Left ventricle myocardium inferior (tissue), 1 donor: ENCODE data around the gene CBLC. TPM values are rescaled to one million over a fixed set of nuclear protein-coding genes. Genes with fewer than 3 reads are reported as not detected.

ENCODE experiments used
- DNase-seq: peaks from one replicate; pipeline ENCODE4 v3.0.0-alpha.2; 2020
- H3K27ac ChIP-seq: fragments of 200-600 bp; replicated peaks from 2 replicates; pipeline ENCODE4 v1.8.0; 2021
- H3K27me3 ChIP-seq: fragments of 200-600 bp; 2 replicates; pipeline ENCODE4 v1.8.0; 2021; ENCODE audit warnings: low read depth
- H3K36me3 ChIP-seq: fragments of 200-600 bp; 2 replicates; pipeline ENCODE4 v1.8.0; 2021
- H3K4me1 ChIP-seq: fragments of 200-600 bp; 2 replicates; pipeline ENCODE4 v1.8.0; 2021
- H3K4me3 ChIP-seq: fragments of 200-600 bp; 2 replicates; pipeline ENCODE4 v1.8.0; 2021; ENCODE audit warnings: mild to moderate bottlenecking, moderate library complexity
- H3K9me3 ChIP-seq: fragments of 200-600 bp; replicated peaks from 2 replicates; pipeline ENCODE4 v1.8.0; 2021
- CTCF ChIP-seq: fragments of 200-600 bp; IDR thresholded peaks from 2 replicates; pipeline ENCODE4 v1.8.0; 2021; ENCODE audit warnings: antibody characterized with exemption, mild to moderate bottlenecking, borderline replicate concordance
- intact Hi-C: fragments of 100-400 bp; cut with micrococcal nuclease; formaldehyde crosslinking; loops from one replicate; pipeline ENCODE4 v1.11.0; 2022
- microRNA-seq: library from miRNA; unstranded; fragments of <30 nt; microRNA quantifications from one replicate; pipeline ENCODE4 v1.2.0, GENCODE V29; 2020
- total RNA-seq: library from RNA; stranded (reverse); fragmentation: NEBNext Ultra II Directional; extraction: Animal tissue kit (Norgen Biotek cat#: 25700); gene quantifications from one replicate; pipeline ENCODE4 v1.2.1, GENCODE V29; 2021
- donor health status: DM: no; HTN: yes; CAD: no; lungs with severe emphysema.

The CBLC gene
- total RNA-seq, 1 donor from 2014 or later = not detected

- H3K9me3 ChIP-seq = no peaks in the 10 kb centered on the region
- no peak for TF ChIP-seq CTCF
- H3K4me1 ChIP-seq = peaks cover 76% of the 10 kb centered on the region
- DNase-seq = no peak
- intact Hi-C loops = loop anchor here (10.0 kb wide), 1 partner anchor 53 kb away; no protein-coding TSS in a partner anchor
- peak overlapping the region; percentile 96 for H3K27ac ChIP-seq
- no peaks in the 10 kb centered on the region for H3K36me3 ChIP-seq
- H3K4me3 ChIP-seq = peak overlapping the region; percentile 100
- H3K27me3 ChIP-seq = no peaks in the 10 kb centered on the region
Observed at GRCh38 chr19:44848036-44848811, 70.5 kb downstream of the CBLC start.

GRCh38 chr19:44848812-44849447 lies 71.2 kb downstream of the CBLC start:
- Histone ChIP-seq H3K27me3 (no peaks in the 10 kb centered on the region), H3K9me3 (no peaks in the 10 kb centered on the region), H3K4me3 (peak overlapping the region; percentile 100), H3K4me1 (peaks cover 76% of the 10 kb centered on the region), H3K27ac (peak overlapping the region; percentile 96), H3K36me3 (no peaks in the 10 kb centered on the region)
- intact Hi-C loops = loop anchor here (10.0 kb wide), 1 partner anchor 54 kb away; no protein-coding TSS in a partner anchor
- no peak for TF ChIP-seq CTCF
- DNase-seq = no peak

Small RNA genes within 50 kb of the gene (microRNA-seq; reads per million reads assigned to microRNA genes)
- gene MIR8085 = not detected

Other genes with a start within 250 kb of the CBLC start
- gene CEACAM20, start 248.2 kb upstream of the CBLC start, total RNA-seq = not detected
- gene IGSF23, start 164.3 kb upstream of the CBLC start, total RNA-seq = not detected
- 33.5 TPM for gene PVR, start 134.0 kb upstream of the CBLC start, total RNA-seq
- gene CEACAM19, start 106.4 kb upstream of the CBLC start, total RNA-seq = 2.2 TPM
- not detected for gene CEACAM16, start 78.7 kb upstream of the CBLC start, total RNA-seq
- gene BCL3, start 29.2 kb upstream of the CBLC start, total RNA-seq = 15.0 TPM
- gene BCAM, start 31.2 kb downstream of the CBLC start, total RNA-seq = 91.9 TPM
- gene NECTIN2, start 68.4 kb downstream of the CBLC start, total RNA-seq = 40.7 TPM
- gene TOMM40, start 113.4 kb downstream of the CBLC start, total RNA-seq = 47.3 TPM
- gene APOE, start 127.9 kb downstream of the CBLC start, total RNA-seq = 24.1 TPM
- gene APOC1, start 136.7 kb downstream of the CBLC start, total RNA-seq = 0.85 TPM
- not detected for gene APOC4, start 164.3 kb downstream of the CBLC start, total RNA-seq
- not detected for gene APOC2, start 168.2 kb downstream of the CBLC start, total RNA-seq
- gene CLPTM1, start 177.5 kb downstream of the CBLC start, total RNA-seq = 89.3 TPM
- 4.0 TPM for gene RELB, start 223.6 kb downstream of the CBLC start, total RNA-seq